Activated CD4-positive, alpha-beta memory T cell treated with anti-CD3 and anti-CD28 coated beads for 36 hours (primary cell): ENCODE measurements around the gene BNC2. TPM values are rescaled to one million over a fixed set of nuclear protein-coding genes. Genes with fewer than 3 reads are reported as not detected.

Source experiments
- CTCF ChIA-PET: fragments of 350-600 bp; sonication (Branson Sonifier 250); formaldehyde crosslinking; loops from one replicate; lab custom pipeline; 2021; ENCODE audit warnings: antibody characterized with exemption, inconsistent platforms; lab: Charles Lee
- POLR2A ChIA-PET: fragments of 350-600 bp; sonication (Branson Sonifier 250); formaldehyde crosslinking; loops from one replicate; lab custom pipeline; 2021; ENCODE audit warnings: antibody characterized with exemption; lab: Charles Lee
- DNase-seq: peaks from one replicate; pipeline ENCODE4 v3.0.0-alpha.2; 2020
- H3K27ac Mint-ChIP-seq: one replicate; pipeline ENCODE4 v1.8.0; 2021; ENCODE audit warnings: mixed read lengths
- H3K27me3 Mint-ChIP-seq: one replicate; pipeline ENCODE4 v1.8.0; 2021; ENCODE audit warnings: mixed read lengths
- H3K36me3 Mint-ChIP-seq: one replicate; pipeline ENCODE4 v1.8.0; 2021; ENCODE audit warnings: mixed read lengths
- H3K4me1 Mint-ChIP-seq: one replicate; pipeline ENCODE4 v1.8.0; 2021; ENCODE audit warnings: low read depth, mixed read lengths
- H3K4me3 Mint-ChIP-seq: one replicate; pipeline ENCODE4 v1.8.0; 2021; ENCODE audit warnings: mild to moderate bottlenecking, mixed read lengths
- H3K9me3 Mint-ChIP-seq: one replicate; pipeline ENCODE4 v1.8.0; 2021; ENCODE audit warnings: mixed read lengths
- intact Hi-C: fragments of 100-400 bp; cut with micrococcal nuclease; formaldehyde crosslinking; loops from one replicate; pipeline ENCODE4 v1.15.1; 2023
- total RNA-seq, 2 experiments: library from RNA; stranded (reverse); gene quantifications; one replicate each; pipeline ENCODE4 v1.2.3, GENCODE V29; 2021

The BNC2 gene
- total RNA-seq, 2 experiments from 2014 or later: not detected

DNA sequence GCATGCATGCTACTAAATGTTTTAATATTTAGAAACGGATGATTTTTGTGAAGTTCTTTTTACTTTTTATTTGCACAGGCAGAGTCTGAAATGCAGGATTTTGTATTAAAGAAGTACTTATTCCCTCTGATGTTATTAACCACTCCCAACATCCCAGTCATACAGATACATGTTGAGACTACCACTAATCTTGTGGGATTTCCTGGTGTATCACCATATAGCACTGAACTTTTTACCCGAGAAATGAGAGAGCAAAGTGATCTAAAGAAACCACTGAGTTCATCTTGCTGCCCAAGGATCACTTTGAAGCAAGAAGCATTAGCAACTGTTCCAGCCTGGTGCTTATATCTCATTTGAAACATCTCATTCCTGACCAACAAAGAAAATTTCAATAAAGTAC lies 443.8 kb downstream of the BNC2 start:
- intact Hi-C loops: no loop called here
- POLR2A ChIA-PET: no interaction called here
- no peak overlapping the region for H3K4me3 Mint-ChIP-seq

GRCh38 chr9:16425562-16426231 lies 444.8 kb downstream of the BNC2 start:
- Mint-ChIP-seq H3K36me3 (no peaks in the 10 kb centered on the region), H3K27ac (no peak overlapping the region), H3K9me3 (peaks cover 1% of the 10 kb centered on the region), H3K4me1 (no peaks in the 10 kb centered on the region), H3K27me3 (no peaks in the 10 kb centered on the region), H3K4me3 (no peak overlapping the region)
- intact Hi-C loops: no loop called here
- no peak for DNase-seq
- ChIA-PET CTCF (no interaction called here), POLR2A (no interaction called here)

More for the DNA sequence above, 443.8 kb downstream of the BNC2 start:
- DNase-seq: no peak
- no peaks in the 10 kb centered on the region for H3K4me1 Mint-ChIP-seq
- H3K27me3 Mint-ChIP-seq: no peaks in the 10 kb centered on the region
- H3K9me3 Mint-ChIP-seq: peaks cover 1% of the 10 kb centered on the region
- no peaks in the 10 kb centered on the region for H3K36me3 Mint-ChIP-seq
- CTCF ChIA-PET: no interaction called here
- no peak overlapping the region for H3K27ac Mint-ChIP-seq

- ChIA-PET CTCF (no interaction called here), POLR2A (no interaction called here)
- Mint-ChIP-seq H3K4me1 (no peaks in the 10 kb centered on the region), H3K9me3 (peaks cover 5% of the 10 kb centered on the region), H3K36me3 (no peaks in the 10 kb centered on the region), H3K4me3 (no peak overlapping the region), H3K27me3 (no peaks in the 10 kb centered on the region), H3K27ac (no peak overlapping the region)
- intact Hi-C loops: no loop called here
- no peak for DNase-seq
Measured at GRCh38 chr9:16422114-16422513, 448.4 kb downstream of the BNC2 start.

DNA sequence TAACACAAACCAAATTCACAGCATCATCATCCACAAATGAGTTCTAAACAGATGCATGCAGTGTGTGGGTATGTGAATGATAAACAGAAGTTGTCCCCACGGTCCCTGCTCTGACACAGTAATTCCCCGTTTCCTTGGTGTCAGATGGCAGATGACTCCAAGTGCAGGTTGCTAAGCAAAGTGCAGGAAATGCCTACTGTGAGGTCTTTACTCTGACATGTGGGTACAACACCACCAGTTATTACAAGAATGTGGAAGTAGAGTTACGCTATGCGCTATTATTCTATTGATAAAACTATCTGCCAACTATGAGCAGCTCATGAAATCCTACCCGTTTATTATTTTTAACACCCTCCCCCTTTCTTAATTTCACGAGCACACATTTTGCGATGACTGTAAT lies 448.9 kb downstream of the BNC2 start:
- Mint-ChIP-seq H3K27ac (no peak overlapping the region), H3K36me3 (no peaks in the 10 kb centered on the region), H3K4me1 (no peaks in the 10 kb centered on the region), H3K27me3 (no peaks in the 10 kb centered on the region), H3K9me3 (peaks cover 5% of the 10 kb centered on the region), H3K4me3 (no peak overlapping the region)
- ChIA-PET POLR2A (no interaction called here), CTCF (no interaction called here)
- intact Hi-C loops: no loop called here
- DNase-seq: no peak

GRCh38 chr9:16419124-16419523 lies 451.3 kb downstream of the BNC2 start:
- CTCF ChIA-PET: no interaction called here
- H3K27ac Mint-ChIP-seq: no peak overlapping the region
- intact Hi-C loops: no loop called here
- H3K27me3 Mint-ChIP-seq: no peaks in the 10 kb centered on the region
- no peaks in the 10 kb centered on the region for H3K4me1 Mint-ChIP-seq
- no peak overlapping the region for H3K4me3 Mint-ChIP-seq
- H3K36me3 Mint-ChIP-seq: no peaks in the 10 kb centered on the region
- peaks cover 5% of the 10 kb centered on the region for H3K9me3 Mint-ChIP-seq
- no peak for DNase-seq
- POLR2A ChIA-PET: no interaction called here

DNA sequence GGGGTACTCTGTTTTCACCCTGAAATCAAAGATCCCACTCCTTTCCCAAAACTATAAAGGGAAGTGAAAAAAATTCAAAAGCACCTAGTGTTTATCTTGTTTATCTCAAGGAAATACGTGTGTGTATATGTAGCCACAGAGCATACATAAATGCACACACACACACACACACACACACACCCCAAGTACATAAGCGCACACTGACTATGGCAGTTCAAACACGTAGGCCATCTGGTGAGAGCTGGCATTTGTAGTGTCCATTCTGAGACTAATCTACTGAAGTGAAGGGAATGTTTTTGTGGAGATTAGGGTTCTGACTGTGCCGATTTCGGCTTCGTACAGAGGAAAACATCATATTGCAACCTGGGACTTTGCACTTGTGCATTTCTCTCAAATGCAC lies 451.7 kb downstream of the BNC2 start:
- Mint-ChIP-seq H3K27ac (no peak overlapping the region), H3K4me3 (no peak overlapping the region), H3K27me3 (no peaks in the 10 kb centered on the region), H3K9me3 (peaks cover 7% of the 10 kb centered on the region), H3K4me1 (no peaks in the 10 kb centered on the region), H3K36me3 (no peaks in the 10 kb centered on the region)
- ChIA-PET CTCF (no interaction called here), POLR2A (no interaction called here)
- intact Hi-C loops: no loop called here
- DNase-seq: no peak

- no peak for DNase-seq
- Mint-ChIP-seq H3K4me1 (no peaks in the 10 kb centered on the region), H3K27ac (no peak overlapping the region), H3K36me3 (no peaks in the 10 kb centered on the region), H3K27me3 (no peaks in the 10 kb centered on the region), H3K9me3 (peaks cover 7% of the 10 kb centered on the region), H3K4me3 (no peak overlapping the region)
- ChIA-PET CTCF (no interaction called here), POLR2A (no interaction called here)
- intact Hi-C loops: no loop called here
Measured at GRCh38 chr9:16417749-16418148, 452.7 kb downstream of the BNC2 start.

DNA sequence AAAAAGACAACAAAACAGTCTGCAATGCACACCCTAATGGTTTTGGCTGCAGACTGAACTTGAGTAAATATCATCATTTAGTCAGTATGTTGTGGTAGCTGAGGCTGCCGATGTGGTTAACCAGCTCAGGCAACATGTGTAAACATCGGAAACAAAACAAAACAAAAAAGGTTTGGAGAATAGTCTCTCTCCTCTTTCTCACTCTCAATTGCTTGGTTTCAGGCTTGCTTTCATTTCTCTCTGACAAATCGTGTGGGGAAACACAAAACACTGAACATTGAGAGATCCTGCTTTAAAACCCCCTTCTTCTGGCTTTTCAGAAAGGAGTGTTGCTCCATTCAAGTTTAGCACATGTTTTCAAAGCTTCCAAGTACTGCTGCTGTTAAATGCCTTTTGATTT lies 453.3 kb downstream of the BNC2 start:
- peaks cover 7% of the 10 kb centered on the region for H3K9me3 Mint-ChIP-seq
- no peak overlapping the region for H3K27ac Mint-ChIP-seq
- ChIA-PET POLR2A (no interaction called here), CTCF (no interaction called here)
- no peaks in the 10 kb centered on the region for H3K36me3 Mint-ChIP-seq
- DNase-seq: no peak
- intact Hi-C loops: no loop called here
- H3K27me3 Mint-ChIP-seq: no peaks in the 10 kb centered on the region
- H3K4me1 Mint-ChIP-seq: no peaks in the 10 kb centered on the region
- no peak overlapping the region for H3K4me3 Mint-ChIP-seq

DNA sequence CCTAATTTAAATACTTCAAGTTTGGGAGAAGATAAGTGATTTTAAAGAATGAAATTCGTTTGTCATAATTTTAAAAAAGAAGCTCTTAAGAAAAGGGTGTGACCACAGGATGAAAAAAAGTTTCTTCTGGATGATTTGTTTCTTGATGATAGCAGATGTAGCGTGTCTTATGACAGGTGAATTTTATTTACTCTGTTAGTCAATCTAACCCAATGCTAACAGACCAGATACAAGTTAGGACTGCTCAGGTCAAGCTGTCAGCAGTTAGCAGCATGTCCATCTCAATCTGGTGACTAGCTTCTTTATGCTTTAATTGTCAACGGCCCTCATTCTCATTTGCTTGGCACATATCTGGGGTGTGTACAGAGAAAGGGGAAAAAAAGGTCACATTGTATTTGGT lies 456.0 kb downstream of the BNC2 start:
- POLR2A ChIA-PET: no interaction called here
- no peak for DNase-seq
- intact Hi-C loops: no loop called here
- CTCF ChIA-PET: no interaction called here
- Mint-ChIP-seq H3K27ac (no peak overlapping the region), H3K36me3 (no peaks in the 10 kb centered on the region), H3K4me3 (no peak overlapping the region), H3K27me3 (no peaks in the 10 kb centered on the region), H3K9me3 (peaks cover 7% of the 10 kb centered on the region), H3K4me1 (no peaks in the 10 kb centered on the region)

GRCh38 chr9:16413509-16414016 lies 456.9 kb downstream of the BNC2 start:
- H3K4me1 Mint-ChIP-seq: no peaks in the 10 kb centered on the region
- H3K27me3 Mint-ChIP-seq: no peaks in the 10 kb centered on the region
- DNase-seq: no peak
- ChIA-PET CTCF (no interaction called here), POLR2A (no interaction called here)
- intact Hi-C loops: no loop called here
- H3K27ac Mint-ChIP-seq: no peak overlapping the region
- no peak overlapping the region for H3K4me3 Mint-ChIP-seq
- H3K36me3 Mint-ChIP-seq: no peaks in the 10 kb centered on the region
- H3K9me3 Mint-ChIP-seq: peaks cover 3% of the 10 kb centered on the region

GRCh38 chr9:16412740-16413139 lies 457.7 kb downstream of the BNC2 start:
- H3K4me1 Mint-ChIP-seq: no peaks in the 10 kb centered on the region
- ChIA-PET CTCF (no interaction called here), POLR2A (no interaction called here)
- H3K27me3 Mint-ChIP-seq: no peaks in the 10 kb centered on the region
- intact Hi-C loops: no loop called here
- no peaks in the 10 kb centered on the region for H3K36me3 Mint-ChIP-seq
- H3K4me3 Mint-ChIP-seq: no peak overlapping the region
- no peak for DNase-seq
- peaks cover 3% of the 10 kb centered on the region for H3K9me3 Mint-ChIP-seq
- no peak overlapping the region for H3K27ac Mint-ChIP-seq

DNA sequence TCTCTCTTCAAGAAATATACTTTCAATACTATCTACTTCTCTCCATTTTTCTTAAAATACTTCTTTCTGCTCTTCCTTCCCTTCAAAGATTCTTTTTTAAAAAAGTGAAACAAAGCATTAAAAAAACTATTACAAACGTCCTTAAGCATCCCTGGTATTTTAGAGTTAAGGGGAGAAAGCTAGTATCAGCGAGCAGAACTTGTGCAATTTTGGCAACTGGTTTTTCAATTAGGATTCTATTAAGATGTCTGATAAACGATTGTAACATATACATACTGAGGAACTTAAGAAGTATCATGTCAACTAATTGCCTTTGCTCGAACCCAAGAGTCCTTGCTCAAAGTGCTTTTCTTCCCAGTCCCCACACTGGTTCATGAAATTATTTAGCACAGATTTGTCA lies 459.2 kb downstream of the BNC2 start:
- Mint-ChIP-seq H3K27ac (no peak overlapping the region), H3K36me3 (no peaks in the 10 kb centered on the region), H3K27me3 (no peaks in the 10 kb centered on the region), H3K4me3 (no peak overlapping the region), H3K9me3 (peaks cover 3% of the 10 kb centered on the region), H3K4me1 (no peaks in the 10 kb centered on the region)
- no peak for DNase-seq
- POLR2A ChIA-PET: no interaction called here
- CTCF ChIA-PET: no interaction called here
- intact Hi-C loops: no loop called here

- no peaks in the 10 kb centered on the region for H3K4me1 Mint-ChIP-seq
- H3K27ac Mint-ChIP-seq: no peak overlapping the region
- H3K4me3 Mint-ChIP-seq: no peak overlapping the region
- H3K36me3 Mint-ChIP-seq: no peaks in the 10 kb centered on the region
- CTCF ChIA-PET: no interaction called here
- H3K9me3 Mint-ChIP-seq: peaks cover 3% of the 10 kb centered on the region
- no peak for DNase-seq
- POLR2A ChIA-PET: no interaction called here
- H3K27me3 Mint-ChIP-seq: no peaks in the 10 kb centered on the region
- intact Hi-C loops: no loop called here
Measured at GRCh38 chr9:16410601-16411280, 459.7 kb downstream of the BNC2 start.
